MCF 10A (cell line): Measurements from ENCODE around the gene WDR53. TPM values are rescaled to one million over a fixed set of nuclear protein-coding genes. Genes with fewer than 3 reads are reported as not detected.

Experiments
- BruUV-seq: library from RNA; stranded (reverse); fragments of 400-500 nt; replicated peaks from 2 replicates; lab custom pipeline; 2021; lab: Mats Ljungman, UMichigan
- CTCF ChIA-PET: fragments of 300-600 bp; sonication (Branson Sonifier 250); formaldehyde crosslinking; extraction: SDS; loops from one replicate; lab custom pipeline; 2021; ENCODE audit warnings: antibody characterized with exemption, inconsistent platforms; lab: Yijun Ruan, JAX
- POLR2A ChIA-PET: fragments of 300-600, 350-650 bp; sonication (Branson Sonifier 250); formaldehyde crosslinking; extraction: SDS; loops from one replicate; lab custom pipeline; 2020; ENCODE audit warnings: antibody characterized with exemption, inconsistent platforms; lab: Yijun Ruan, JAX
- DNase-seq: peaks from one replicate; pipeline ENCODE4 v3.0.0-alpha.2; 2018; ENCODE audit not compliant: unreplicated experiment
- H3K27ac Mint-ChIP-seq: one replicate; pipeline ENCODE4 v1.8.0; 2022; ENCODE audit warnings: mild to moderate bottlenecking, low read depth, mixed read lengths; ENCODE audit not compliant: unreplicated experiment
- H3K27me3 Mint-ChIP-seq: one replicate; pipeline ENCODE4 v1.8.0; 2022; ENCODE audit warnings: mixed read lengths; ENCODE audit not compliant: insufficient read depth, unreplicated experiment
- H3K36me3 Mint-ChIP-seq: one replicate; pipeline ENCODE4 v1.8.0; 2022; ENCODE audit warnings: mild to moderate bottlenecking, moderate library complexity, mixed read lengths; ENCODE audit not compliant: insufficient read depth, unreplicated experiment
- H3K4me1 Mint-ChIP-seq: one replicate; pipeline ENCODE4 v1.8.0; 2022; ENCODE audit warnings: mixed read lengths; ENCODE audit not compliant: insufficient read depth, unreplicated experiment
- H3K4me3 Mint-ChIP-seq: one replicate; pipeline ENCODE4 v1.8.0; 2022; ENCODE audit warnings: mild to moderate bottlenecking, moderate library complexity, mixed read lengths; ENCODE audit not compliant: unreplicated experiment
- H3K9me3 Mint-ChIP-seq: one replicate; pipeline ENCODE4 v1.8.0; 2022; ENCODE audit warnings: mixed read lengths; ENCODE audit not compliant: unreplicated experiment
- intact Hi-C: fragments of 100-400 bp; cut with micrococcal nuclease; formaldehyde crosslinking; loops from 2 replicates; pipeline ENCODE4 v1.14.1; 2022
- total RNA-seq: library from RNA; stranded (reverse); gene quantifications from 2 replicates; pipeline ENCODE4 v1.2.3, GENCODE V29; 2022
- TF ChIP-seq, protein P1 (sequence below): fragments of 200-600 bp; IDR thresholded peaks from one replicate; pipeline ENCODE4 v1.8.0; 2022; ENCODE audit warnings: antibody characterized with exemption, mild to moderate bottlenecking; ENCODE audit not compliant: unreplicated experiment

Gene WDR53
- total RNA-seq, 1 experiment from 2014 or later, result 14.4 TPM

DNA sequence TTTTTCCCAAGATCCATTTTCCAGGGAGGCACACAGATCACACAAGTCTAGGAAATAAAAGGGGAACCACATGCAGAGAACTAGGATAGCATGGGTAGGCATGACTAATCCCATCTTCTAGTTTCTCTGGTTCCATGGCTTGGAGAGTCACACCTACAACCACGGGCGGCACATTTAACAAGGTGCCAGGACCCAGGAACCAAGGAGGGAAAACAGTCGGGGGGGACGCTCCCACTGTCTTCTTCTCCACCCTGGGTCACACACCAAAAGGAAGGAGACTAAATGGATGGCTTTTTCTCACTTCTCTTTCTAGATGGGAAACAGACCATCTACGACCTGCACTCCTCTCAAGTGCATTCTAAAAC lies 48.7 kb downstream of the WDR53 start:
- CTCF ChIA-PET, result interaction anchor here (0.6 to 3.7 kb wide), 11 partner anchors 11 to 271 kb away, joined by 3 to 19 read pairs (median 3); no protein-coding TSS in a partner anchor
- POLR2A ChIA-PET, result interaction anchor here (1.3 kb wide), 1 partner anchor 447 kb away, joined by 3 read pairs; no protein-coding TSS in a partner anchor
- no peaks in the 10 kb centered on the region for H3K27me3 Mint-ChIP-seq

DNA sequence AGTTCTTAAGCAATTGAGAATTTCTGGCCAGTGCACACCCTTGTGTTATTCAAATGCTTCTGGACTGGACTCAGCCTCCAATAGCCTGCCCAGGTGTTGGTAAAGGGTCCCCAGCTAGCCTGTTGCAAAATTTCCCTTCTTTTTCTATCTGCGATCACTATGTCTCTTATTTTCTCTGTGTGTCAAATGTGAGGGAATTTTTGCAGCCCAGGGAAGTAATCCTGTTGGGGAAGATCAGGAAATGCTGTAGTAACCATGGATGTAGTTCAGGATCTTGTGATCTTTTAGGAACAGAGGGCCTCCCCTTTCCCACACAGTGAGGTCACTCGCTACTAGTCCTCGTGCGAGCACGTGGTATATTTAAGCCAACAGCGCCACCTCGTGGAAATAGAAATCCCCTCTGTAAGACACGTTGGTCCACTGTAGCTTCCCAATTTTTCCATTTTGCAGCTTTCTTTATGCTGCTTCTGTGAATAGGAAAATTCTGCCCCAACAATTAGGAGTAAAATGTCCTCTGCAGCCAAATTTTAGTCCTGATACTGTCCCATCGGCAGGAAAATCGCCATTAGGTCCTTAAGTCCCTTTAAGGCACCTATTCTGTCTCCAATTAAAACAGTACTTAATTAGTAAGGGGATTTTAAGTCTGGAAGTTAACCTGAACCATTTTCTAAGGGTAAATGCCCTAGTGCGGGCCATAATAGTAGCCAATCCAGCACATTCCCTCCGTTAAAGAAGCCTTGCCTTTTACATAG lies 49.2 kb downstream of the WDR53 start:
- H3K36me3 Mint-ChIP-seq, result no peaks in the 10 kb centered on the region
- H3K4me1 Mint-ChIP-seq, result no peaks in the 10 kb centered on the region
- POLR2A ChIA-PET, result interaction anchor here (0.8 to 1.3 kb wide), 2 partner anchors 8 to 446 kb away, joined by 3 to 4 read pairs; no protein-coding TSS in a partner anchor
- DNase-seq, result peak; percentile 82
- peaks cover 8% of the 10 kb centered on the region for H3K9me3 Mint-ChIP-seq
- no peaks in the 10 kb centered on the region for H3K27me3 Mint-ChIP-seq
- CTCF ChIA-PET, result interaction anchor here (0.6 to 3.7 kb wide), 12 partner anchors 11 to 270 kb away, joined by 3 to 19 read pairs (median 3); partner anchors contain the start of gene RNF168
- TF ChIP-seq, protein P1, sequence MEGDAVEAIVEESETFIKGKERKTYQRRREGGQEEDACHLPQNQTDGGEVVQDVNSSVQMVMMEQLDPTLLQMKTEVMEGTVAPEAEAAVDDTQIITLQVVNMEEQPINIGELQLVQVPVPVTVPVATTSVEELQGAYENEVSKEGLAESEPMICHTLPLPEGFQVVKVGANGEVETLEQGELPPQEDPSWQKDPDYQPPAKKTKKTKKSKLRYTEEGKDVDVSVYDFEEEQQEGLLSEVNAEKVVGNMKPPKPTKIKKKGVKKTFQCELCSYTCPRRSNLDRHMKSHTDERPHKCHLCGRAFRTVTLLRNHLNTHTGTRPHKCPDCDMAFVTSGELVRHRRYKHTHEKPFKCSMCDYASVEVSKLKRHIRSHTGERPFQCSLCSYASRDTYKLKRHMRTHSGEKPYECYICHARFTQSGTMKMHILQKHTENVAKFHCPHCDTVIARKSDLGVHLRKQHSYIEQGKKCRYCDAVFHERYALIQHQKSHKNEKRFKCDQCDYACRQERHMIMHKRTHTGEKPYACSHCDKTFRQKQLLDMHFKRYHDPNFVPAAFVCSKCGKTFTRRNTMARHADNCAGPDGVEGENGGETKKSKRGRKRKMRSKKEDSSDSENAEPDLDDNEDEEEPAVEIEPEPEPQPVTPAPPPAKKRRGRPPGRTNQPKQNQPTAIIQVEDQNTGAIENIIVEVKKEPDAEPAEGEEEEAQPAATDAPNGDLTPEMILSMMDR, result peak; percentile 65
- intact Hi-C loops, result loop anchor here (1.0 to 5.0 kb wide), 4 partner anchors 266 to 662 kb away; no protein-coding TSS in a partner anchor
- BruUV-seq, result no TSS peak
- H3K4me3 Mint-ChIP-seq, result no peak overlapping the region
- no peak overlapping the region for H3K27ac Mint-ChIP-seq

More for the DNA sequence above, 48.7 kb downstream of the WDR53 start:
- TF ChIP-seq, protein P1, result no peak
- Mint-ChIP-seq H3K27ac (no peak overlapping the region), H3K9me3 (peaks cover 8% of the 10 kb centered on the region), H3K4me1 (no peaks in the 10 kb centered on the region), H3K36me3 (no peaks in the 10 kb centered on the region), H3K4me3 (no peak overlapping the region)
- DNase-seq, result peak; percentile 36
- BruUV-seq, result no TSS peak
- intact Hi-C loops, result loop anchor here (1.0 to 5.0 kb wide), 4 partner anchors 266 to 662 kb away; no protein-coding TSS in a partner anchor

DNA sequence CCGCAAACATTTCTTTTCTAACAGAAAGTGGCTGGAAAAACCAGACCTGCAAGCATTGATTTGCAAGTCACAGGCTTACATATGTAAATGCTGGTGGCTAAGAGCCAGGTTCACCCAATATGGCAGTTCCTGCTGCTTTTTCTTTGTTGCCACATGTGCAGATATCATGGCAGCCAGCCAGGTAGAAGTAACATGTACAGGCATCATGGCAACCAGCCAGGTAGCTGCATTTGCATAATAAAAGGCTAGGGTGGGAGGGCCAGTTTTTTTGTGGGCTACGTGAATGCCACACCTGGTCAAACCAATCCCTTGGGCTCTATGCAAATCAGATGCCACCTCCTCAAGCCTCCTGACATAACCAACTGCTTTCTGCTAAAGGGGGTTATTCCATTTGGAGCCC lies 50.4 kb downstream of the WDR53 start:
- H3K27me3 Mint-ChIP-seq, result no peaks in the 10 kb centered on the region
- intact Hi-C loops, result loop anchor here (2.0 to 5.0 kb wide), 3 partner anchors 311 to 661 kb away; no protein-coding TSS in a partner anchor
- TF ChIP-seq, protein P1, result no peak
- peaks cover 8% of the 10 kb centered on the region for H3K9me3 Mint-ChIP-seq
- H3K27ac Mint-ChIP-seq, result no peak overlapping the region
- ChIA-PET CTCF (interaction anchor here (0.6 to 3.7 kb wide), 5 partner anchors 11 to 264 kb away, joined by 4 to 19 read pairs (median 5); no protein-coding TSS in a partner anchor), POLR2A (interaction anchor here (2.9 kb wide), 1 partner anchor 14 kb away, joined by 10 read pairs; the partner anchor contains the start of gene RNF168)
- DNase-seq, result peak; percentile 74
- H3K4me1 Mint-ChIP-seq, result no peaks in the 10 kb centered on the region
- no TSS peak for BruUV-seq
- H3K36me3 Mint-ChIP-seq, result no peaks in the 10 kb centered on the region
- no peak overlapping the region for H3K4me3 Mint-ChIP-seq
